ENCODE measurements around the gene OSBPL7. TPM values are rescaled to one million over a fixed set of nuclear protein-coding genes. Genes with fewer than 3 reads are reported as not detected.
A peak's percentile ranks its signal among the peaks of the same experiment; 100 is the strongest.

The OSBPL7 gene
- total and polyA plus RNA-seq, 2 of the 4 experiments (the other 2 are of a cell fraction), result 5.2 to 14.5 TPM

DNA sequence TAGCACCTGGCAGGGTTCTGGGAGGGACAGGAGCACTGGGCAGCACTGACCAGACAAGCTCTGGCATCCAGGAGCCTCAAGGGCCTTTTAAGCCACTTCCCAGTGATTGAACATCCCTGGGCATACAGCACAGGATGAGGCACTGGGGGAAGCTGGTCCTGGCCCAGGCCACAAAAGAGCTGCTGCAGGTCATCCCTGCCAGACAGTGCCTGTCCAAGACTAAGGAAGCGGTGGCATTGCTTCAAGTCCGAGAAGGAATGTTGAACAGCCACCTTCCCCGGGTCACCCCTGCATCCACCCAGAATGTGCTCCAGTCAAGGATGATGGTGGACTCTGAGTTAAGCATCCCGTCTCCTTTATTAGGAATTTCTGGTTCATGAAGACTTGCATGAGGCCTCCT, 1.2 kb upstream of the OSBPL7 start:
- Histone ChIP-seq H3K9ac (ENCODE audit: low read depth, low read length) (no peak overlapping the region), H3K23ac (ENCODE audit: low read depth, low read length) (no peak overlapping the region), H3K36me3 (ENCODE audit: control insufficient read depth, insufficient read depth, low read length) (peaks cover 45% of the 10 kb centered on the region), H4K91ac (ENCODE audit: insufficient read depth, low read depth, low read length) (no peak overlapping the region), H3K4me1 (ENCODE audit: control insufficient read depth, insufficient read depth, low read length) (peaks cover 11% of the 10 kb centered on the region; the same call in 1 of the 2 replicates), H3K9me3 (ENCODE audit: control insufficient read depth, insufficient read depth, low read length) (no peaks in the 10 kb centered on the region), H3K4me2 (ENCODE audit: low read depth, low read length) (no peak overlapping the region), H2BK5ac (ENCODE audit: low read depth, low read length, poor library complexity, severe bottlenecking) (no peak overlapping the region), H2BK15ac (ENCODE audit: low read depth, low read length) (no peak overlapping the region), H4K8ac (ENCODE audit: low read depth in 2 of 2, low read length in 2 of 2) (peak overlapping the region; percentile 88 to 95; a peak in 2 of 4 replicates), H2AK5ac (ENCODE audit: low read depth, low read length) (no peak overlapping the region), H2AK9ac (replicated peaks; ENCODE audit: low read depth, low read length, poor library complexity) (no peak overlapping the region), H3K4me3 (ENCODE audit: insufficient read depth, low read depth, low read length) (no peak overlapping the region), H3K56ac (ENCODE audit: extremely low read depth, insufficient read depth, low read length) (no peak overlapping the region), H3K4ac (ENCODE audit: low read depth, low read length) (no peak overlapping the region), H4K20me1 (ENCODE audit: insufficient read depth, low read length) (no peaks in the 10 kb centered on the region), H2BK120ac (ENCODE audit: low read depth, low read length) (no peak overlapping the region), H2BK20ac (ENCODE audit: low read depth, low read length) (no peak overlapping the region), H3K27me3 (ENCODE audit: control insufficient read depth, insufficient read depth, low read length) (no peaks in the 10 kb centered on the region), H3K79me1 (ENCODE audit: low read depth in 1 of 2, low read length in 2 of 2) (peaks cover 0 to 17% of the 10 kb centered on the region in 2 experiments; a peak in 1 of 4 replicates), H3K9me1 (ENCODE audit: insufficient read depth, low read length) (0 out of 2 replicates have a peak, but pooled peaks cover 4% of the 10 kb centered on the region), H3K18ac (ENCODE audit: low read depth, low read length) (no peak overlapping the region), H4K5ac (ENCODE audit: low read depth, low read length) (no peak overlapping the region), H3K14ac (replicated peaks; ENCODE audit: low read depth, low read length) (no peak overlapping the region), H2AFZ (replicated peaks; ENCODE audit: low read length, poor library complexity) (peak overlapping the region; percentile 47), H3K27ac (ENCODE audit: insufficient read depth, low read length) (no peak overlapping the region)
- in situ Hi-C loops (cut with MboI; ENCODE audit: low sequenced_read_pairs) (no loop called here), intact Hi-C loops (cut with micrococcal nuclease) (no loop called here), dilution Hi-C loops (cut with HindIII; ENCODE audit: low sequenced_read_pairs, unreplicated experiment) (no loop called here)
- TF ChIP-seq MAFK (IDR thresholded peaks at IDR 0.05; ENCODE audit: low read depth, low read length) (no peak), USF2 (IDR thresholded peaks at IDR 0.05; ENCODE audit: low read depth, low read length) (no peak), POLR2A (IDR thresholded peaks at IDR 0.05; ENCODE audit: low read depth, low read length) (no peak), MXI1 (IDR thresholded peaks at IDR 0.05; ENCODE audit: borderline replicate concordance, low read depth, low read length) (no peak), RCOR1 (IDR thresholded peaks at IDR 0.05; ENCODE audit: insufficient replicate concordance, low read length) (no peak), MAZ (IDR thresholded peaks at IDR 0.05; ENCODE audit: borderline replicate concordance, low read depth, low read length) (no peak), ELK1 (IDR thresholded peaks at IDR 0.05; ENCODE audit: borderline replicate concordance, low read depth, low read length) (no peak), BHLHE40 (IDR thresholded peaks at IDR 0.05; ENCODE audit: low read depth, low read length) (no peak), CEBPB (IDR thresholded peaks at IDR 0.05; ENCODE audit: low read depth, low read length) (no peak), CTCF (conservative IDR thresholded peaks at IDR 0.05; ENCODE audit: low read depth, low read length) (no peak), NFE2L2 (IDR thresholded peaks at IDR 0.05; ENCODE audit: low read depth, low read length) (no peak), RAD21 (IDR thresholded peaks at IDR 0.05; ENCODE audit: low read length) (no peak), FOS (IDR thresholded peaks at IDR 0.05; ENCODE audit: low read depth, low read length) (no peak), CHD1 (IDR thresholded peaks at IDR 0.05; ENCODE audit: low read depth, low read length) (no peak)
- CTCF ChIA-PET, result interaction anchor here (0.9 kb wide), 1 partner anchor 8 kb away, joined by 3 read pairs; the partner anchor contains the start of genes LRRC46 and MRPL10
- 86% methylated on average over 1 of the region's 4 CpGs; no CpG with 5 or more reads in 1 of the 2 experiments for WGBS, 2 experiments (ENCODE audit: extremely low coverage in 2 of 2, insufficient read length in 1 of 2)
- ATAC-seq (ENCODE audit: low read depth), result no peak
- POLR2A ChIA-PET (ENCODE audit: unreplicated experiment), result no interaction called here
- DNase-seq, result no peak
- no TSS peak for BruUV-seq (replicated peaks)

All from IMR-90 (cell line).